Endothelial cell of umbilical vein (primary cell): Measurements from ENCODE around the gene SCAF1.

Experiments used
- EZH2 ChIP-seq: IDR thresholded peaks from 2 replicates; pipeline ENCODE4 v1.6.1; 2012; ENCODE audit warnings: borderline replicate concordance, low read depth, mild to moderate bottlenecking, moderate library complexity, low read length, inconsistent platforms; ENCODE audit not compliant: severe bottlenecking
- GATA2 ChIP-seq: IDR thresholded peaks from 2 replicates; pipeline ENCODE4 v1.7.0; 2011; ENCODE audit warnings: low read depth, mild to moderate bottlenecking, moderate library complexity, mixed read lengths, low read length; ENCODE audit not compliant: insufficient read length, insufficient read depth
- JUN ChIP-seq: IDR thresholded peaks from 2 replicates; pipeline ENCODE4 v1.6.1; 2011; ENCODE audit warnings: borderline replicate concordance, low read depth; ENCODE audit not compliant: insufficient read length, insufficient read depth
- MAX ChIP-seq: IDR thresholded peaks from 2 replicates; pipeline ENCODE4 v1.6.1; 2011; ENCODE audit not compliant: insufficient read depth, insufficient read length
- POLR2A ChIP-seq: IDR thresholded peaks from 2 replicates; pipeline ENCODE4 v1.6.1; 2012; ENCODE audit warnings: low read depth, mild to moderate bottlenecking, control low read depth, low read length
- POLR2AphosphoS5 ChIP-seq: IDR thresholded peaks from 2 replicates; pipeline ENCODE4 v1.6.1; 2012; ENCODE audit warnings: low read depth, mild to moderate bottlenecking, control low read depth, low read length, moderate library complexity; ENCODE audit not compliant: insufficient read depth
- TF ChIP-seq, protein P1 (sequence below), 2 donors: IDR thresholded peaks; 1 replicate in 1 of 2; 2 replicates in 1 of 2; pipeline ENCODE4 v1.5.1; 2011; ENCODE audit warnings: low read length in 2 of 2, mild to moderate bottlenecking in 2 of 2, moderate library complexity in 2 of 2, control low read depth in 1 of 2, inconsistent platforms in 1 of 2, low read depth in 1 of 2; ENCODE audit not compliant: insufficient read depth in 1 of 2; ENCODE audit errors: extremely low read depth in 1 of 2

- TF ChIP-seq, protein P1, sequence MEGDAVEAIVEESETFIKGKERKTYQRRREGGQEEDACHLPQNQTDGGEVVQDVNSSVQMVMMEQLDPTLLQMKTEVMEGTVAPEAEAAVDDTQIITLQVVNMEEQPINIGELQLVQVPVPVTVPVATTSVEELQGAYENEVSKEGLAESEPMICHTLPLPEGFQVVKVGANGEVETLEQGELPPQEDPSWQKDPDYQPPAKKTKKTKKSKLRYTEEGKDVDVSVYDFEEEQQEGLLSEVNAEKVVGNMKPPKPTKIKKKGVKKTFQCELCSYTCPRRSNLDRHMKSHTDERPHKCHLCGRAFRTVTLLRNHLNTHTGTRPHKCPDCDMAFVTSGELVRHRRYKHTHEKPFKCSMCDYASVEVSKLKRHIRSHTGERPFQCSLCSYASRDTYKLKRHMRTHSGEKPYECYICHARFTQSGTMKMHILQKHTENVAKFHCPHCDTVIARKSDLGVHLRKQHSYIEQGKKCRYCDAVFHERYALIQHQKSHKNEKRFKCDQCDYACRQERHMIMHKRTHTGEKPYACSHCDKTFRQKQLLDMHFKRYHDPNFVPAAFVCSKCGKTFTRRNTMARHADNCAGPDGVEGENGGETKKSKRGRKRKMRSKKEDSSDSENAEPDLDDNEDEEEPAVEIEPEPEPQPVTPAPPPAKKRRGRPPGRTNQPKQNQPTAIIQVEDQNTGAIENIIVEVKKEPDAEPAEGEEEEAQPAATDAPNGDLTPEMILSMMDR (IDR thresholded peaks at IDR 0.05; ENCODE audit: extremely low read depth in 1 of 2, insufficient read depth in 1 of 2, low read depth in 1 of 2, low read length in 2 of 2): no peak
- TF ChIP-seq POLR2A: no peak
- TF ChIP-seq POLR2AphosphoS5: no peak
- TF ChIP-seq EZH2: no peak
- TF ChIP-seq JUN: no peak
- TF ChIP-seq GATA2: no peak
- no peak for TF ChIP-seq MAX
Measured at GRCh38 chr19:49658139-49658517, 16.1 kb downstream of the SCAF1 start.
